GM12873 (cell line): ENCODE measurements around the gene CYP4F3.

Experiments
- TF ChIP-seq, protein P1 (sequence below): IDR thresholded peaks from 2 replicates; pipeline ENCODE4 v1.5.1; 2012; ENCODE audit warnings: low read depth, mild to moderate bottlenecking, moderate library complexity, low read length, control low read depth; ENCODE audit not compliant: insufficient read depth; ENCODE audit errors: missing control alignments

CYP4F3 gene

DNA sequence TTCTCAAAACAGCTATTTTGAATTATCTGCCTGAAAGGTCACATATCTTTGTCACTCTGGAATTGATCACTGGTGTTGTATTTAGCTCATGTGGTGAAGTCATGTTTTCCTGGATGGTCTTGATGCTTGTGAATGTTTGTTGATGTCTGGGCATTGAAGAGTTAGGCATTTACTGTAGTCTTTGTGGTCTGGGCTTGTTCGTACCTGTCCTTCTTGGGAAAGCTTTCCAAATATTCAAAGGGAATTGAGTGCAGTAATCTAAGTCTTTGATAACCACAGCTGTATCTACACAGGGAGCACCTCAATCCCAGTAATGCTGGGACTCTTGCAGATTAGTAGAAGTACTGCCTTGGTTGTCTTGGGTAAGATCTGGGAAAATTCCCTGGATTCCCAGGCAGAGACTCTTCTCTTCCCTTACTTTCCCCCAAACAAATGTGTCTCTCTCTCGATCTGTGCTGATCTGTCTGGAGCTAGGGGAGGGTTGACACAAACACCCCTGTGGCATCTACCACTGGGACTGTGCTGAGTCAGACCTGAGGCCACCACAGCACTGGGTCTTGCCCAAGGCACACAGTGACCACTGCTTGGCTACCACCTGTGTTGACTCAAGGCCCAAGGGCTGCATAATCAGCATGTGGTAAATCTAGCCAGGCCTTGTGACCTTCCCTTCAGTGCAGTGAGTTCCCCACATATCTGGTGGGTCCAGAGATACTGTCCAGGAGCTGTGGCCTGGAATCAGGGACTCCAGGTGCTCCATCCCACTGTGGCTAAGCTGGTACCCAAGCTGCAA lies 5.5 kb upstream of the CYP4F3 start:
- TF ChIP-seq, protein P1, sequence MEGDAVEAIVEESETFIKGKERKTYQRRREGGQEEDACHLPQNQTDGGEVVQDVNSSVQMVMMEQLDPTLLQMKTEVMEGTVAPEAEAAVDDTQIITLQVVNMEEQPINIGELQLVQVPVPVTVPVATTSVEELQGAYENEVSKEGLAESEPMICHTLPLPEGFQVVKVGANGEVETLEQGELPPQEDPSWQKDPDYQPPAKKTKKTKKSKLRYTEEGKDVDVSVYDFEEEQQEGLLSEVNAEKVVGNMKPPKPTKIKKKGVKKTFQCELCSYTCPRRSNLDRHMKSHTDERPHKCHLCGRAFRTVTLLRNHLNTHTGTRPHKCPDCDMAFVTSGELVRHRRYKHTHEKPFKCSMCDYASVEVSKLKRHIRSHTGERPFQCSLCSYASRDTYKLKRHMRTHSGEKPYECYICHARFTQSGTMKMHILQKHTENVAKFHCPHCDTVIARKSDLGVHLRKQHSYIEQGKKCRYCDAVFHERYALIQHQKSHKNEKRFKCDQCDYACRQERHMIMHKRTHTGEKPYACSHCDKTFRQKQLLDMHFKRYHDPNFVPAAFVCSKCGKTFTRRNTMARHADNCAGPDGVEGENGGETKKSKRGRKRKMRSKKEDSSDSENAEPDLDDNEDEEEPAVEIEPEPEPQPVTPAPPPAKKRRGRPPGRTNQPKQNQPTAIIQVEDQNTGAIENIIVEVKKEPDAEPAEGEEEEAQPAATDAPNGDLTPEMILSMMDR, result no peak

DNA sequence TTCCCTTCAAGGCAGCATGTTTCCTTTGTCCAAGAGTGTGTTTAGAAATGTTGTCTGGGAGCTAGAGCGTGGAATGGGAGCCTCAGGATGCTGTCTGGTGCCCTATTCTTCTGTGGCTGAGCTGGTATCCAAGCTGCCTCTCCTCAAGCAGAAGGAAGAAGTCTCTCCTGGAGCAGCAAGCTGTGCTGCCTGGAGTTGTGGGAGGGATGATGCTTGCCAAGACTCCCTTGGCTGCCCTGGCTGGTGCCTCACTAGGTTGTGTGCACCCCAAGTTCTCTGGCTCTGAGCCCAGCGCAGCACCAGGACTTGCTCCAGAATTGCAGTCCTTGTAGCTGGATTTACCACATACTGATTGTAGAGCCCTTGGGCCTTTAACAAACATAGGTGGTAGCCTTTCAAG lies 4.7 kb upstream of the CYP4F3 start:
- TF ChIP-seq, protein P1, result no peak

DNA sequence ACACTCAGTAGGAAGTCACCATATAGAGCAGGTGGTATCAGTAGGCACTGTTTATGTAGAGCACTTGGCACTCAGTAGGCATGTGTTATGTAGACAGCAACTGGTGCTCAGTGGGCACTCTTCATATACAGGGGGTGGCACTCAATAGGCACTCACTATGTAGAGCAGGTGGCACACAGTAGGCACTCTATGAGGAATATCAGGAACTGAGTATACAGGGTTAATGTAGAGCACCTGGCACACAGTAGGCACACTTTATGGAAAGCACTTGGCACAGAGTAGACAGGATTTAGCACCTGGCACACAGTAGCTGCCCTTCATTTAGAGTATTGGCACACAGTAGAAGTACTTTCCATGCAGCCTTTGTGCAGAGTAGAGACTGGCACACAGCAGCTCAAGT lies 1.1 kb upstream of the CYP4F3 start:
- TF ChIP-seq, protein P1, result no peak

DNA sequence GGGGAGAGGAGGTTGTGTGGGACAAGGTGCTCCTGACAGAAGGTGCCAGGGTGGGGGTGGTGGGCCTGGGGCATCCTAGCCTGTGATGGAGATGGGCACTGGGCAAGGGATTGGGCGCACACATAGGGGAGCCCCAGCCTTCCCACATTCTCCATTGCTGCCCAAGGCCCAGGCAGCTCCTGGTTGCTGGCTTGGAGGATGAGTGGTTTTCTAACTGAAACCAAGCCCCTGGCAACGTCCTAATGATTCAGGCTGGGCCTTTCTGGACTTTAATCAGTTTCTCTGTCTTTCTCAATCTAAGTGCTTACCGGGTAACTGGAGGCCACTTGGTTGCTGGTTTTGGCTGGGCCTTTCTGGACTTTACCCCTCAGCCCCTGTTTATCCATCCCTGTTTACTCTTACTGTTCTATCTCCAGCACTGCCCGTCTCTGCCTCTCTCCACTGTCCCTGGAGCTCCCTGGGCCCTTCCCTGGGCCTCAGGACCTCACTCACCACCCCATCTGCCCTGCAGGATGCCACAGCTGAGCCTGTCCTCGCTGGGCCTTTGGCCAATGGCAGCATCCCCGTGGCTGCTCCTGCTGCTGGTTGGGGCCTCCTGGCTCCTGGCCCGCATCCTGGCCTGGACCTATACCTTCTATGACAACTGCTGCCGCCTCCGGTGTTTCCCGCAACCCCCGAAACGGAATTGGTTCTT lies 354 bp downstream of the CYP4F3 start:
- TF ChIP-seq, protein P1, result no peak

DNA sequence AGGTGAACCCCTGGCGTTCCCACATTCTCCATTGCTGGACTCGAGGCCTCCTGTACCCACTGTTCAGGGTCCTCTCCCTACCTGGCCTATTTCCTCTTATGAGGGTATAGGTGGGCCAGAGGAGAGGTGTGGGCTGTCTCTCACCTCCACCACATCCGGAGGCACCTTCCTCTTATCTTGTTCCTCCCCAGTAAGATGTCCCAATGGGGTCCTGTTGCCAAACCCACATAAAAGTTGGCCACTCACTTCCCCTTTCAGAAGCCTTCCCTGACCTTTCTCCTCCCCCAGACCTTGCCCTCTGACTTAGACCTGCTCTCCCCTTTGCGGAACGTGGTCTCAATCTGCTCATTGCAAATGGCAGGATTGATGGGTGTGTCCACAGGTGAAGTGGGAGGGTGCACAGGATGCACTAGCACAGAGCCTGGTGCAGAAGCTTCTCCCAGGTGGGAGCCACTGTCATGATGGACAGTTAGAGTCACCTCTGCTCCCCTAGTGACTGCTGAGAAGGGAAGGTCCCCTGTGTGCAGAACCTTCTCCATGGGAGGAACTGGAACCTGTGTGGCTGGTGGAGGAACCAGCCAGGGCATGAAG lies 1.3 kb downstream of the CYP4F3 start:
- TF ChIP-seq, protein P1, result no peak

DNA sequence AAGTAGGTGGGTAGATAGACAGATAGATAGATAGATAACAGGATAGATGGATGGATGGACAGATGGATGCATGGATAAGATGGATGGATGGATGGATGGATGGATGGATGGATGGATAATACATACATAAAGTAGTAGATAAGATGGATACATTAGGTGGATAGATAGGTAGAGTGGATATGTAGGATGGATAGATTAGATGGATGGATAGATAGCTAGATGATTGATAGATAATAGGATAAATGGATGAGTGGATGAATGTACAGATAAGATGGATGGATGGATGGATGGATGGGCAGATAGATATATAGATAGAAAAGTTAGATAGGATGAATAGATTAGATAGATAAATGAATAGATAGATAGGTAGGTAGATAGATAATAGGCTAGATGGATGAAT lies 2.1 kb downstream of the CYP4F3 start:
- TF ChIP-seq, protein P1, result no peak

DNA sequence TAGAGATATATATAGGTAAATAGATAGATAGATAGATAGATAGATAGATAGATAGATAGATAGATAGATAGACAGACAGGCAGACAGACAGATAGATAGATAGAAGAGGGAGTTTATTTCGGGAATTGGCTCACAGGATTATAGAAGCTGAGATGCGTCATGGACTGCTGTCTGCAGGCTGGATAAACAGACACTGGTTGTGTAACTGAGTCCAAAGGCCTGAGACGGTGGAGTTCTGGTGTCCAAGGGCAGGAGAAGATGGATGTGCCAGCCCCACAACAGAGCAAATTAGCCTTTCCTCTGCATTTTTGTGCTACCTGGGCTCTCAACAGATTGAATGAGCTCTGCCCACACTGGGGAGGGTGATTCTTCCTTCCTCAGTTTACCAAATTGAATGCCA lies 2.7 kb downstream of the CYP4F3 start:
- TF ChIP-seq, protein P1, result no peak
